ENCODE measurements around the gene CTDSPL. TPM values are rescaled to one million over a fixed set of nuclear protein-coding genes. Genes with fewer than 3 reads are reported as not detected.
"Not testable (repeated sequence)": the region's sequence is repeated elsewhere in the genome, so short reads cannot be mapped to it uniquely, and the experiment has no call there.

CTDSPL gene
- total RNA-seq, 1 donor from 2014 or later: not detected

DNA sequence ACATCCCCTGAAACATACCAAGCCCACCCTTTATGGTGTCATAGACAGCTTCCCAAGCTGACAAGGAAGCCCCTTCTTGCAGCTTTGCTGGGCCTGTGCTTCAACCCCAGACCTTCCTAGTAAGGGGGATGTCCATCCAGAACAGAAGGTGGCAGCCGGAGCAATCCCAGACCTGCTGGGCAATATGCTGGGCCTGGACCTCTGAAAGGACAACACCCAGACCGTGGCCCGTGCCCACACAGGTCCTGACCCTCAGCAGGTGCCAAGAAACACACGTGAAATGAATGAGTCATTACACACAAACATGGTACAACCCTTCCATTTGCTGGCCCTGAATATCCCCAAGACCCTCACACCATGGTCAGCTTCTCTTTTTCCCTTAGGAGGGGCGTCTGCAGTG lies 109.1 kb downstream of the CTDSPL start:
- Mint-ChIP-seq H3K9me3 (no peaks in the 10 kb centered on the region), H3K4me3 (no peak overlapping the region), H3K4me1 (no peaks in the 10 kb centered on the region), H3K27me3 (peaks cover 2% of the 10 kb centered on the region), H3K27ac (no peak overlapping the region), H3K36me3 (ENCODE audit: low read depth) (no peaks in the 10 kb centered on the region)
- DNase-seq (no peak), ATAC-seq (ENCODE audit: low read depth) (no peak)
- ChIA-PET POLR2A (no interaction called here), CTCF (interaction anchor here (1.2 to 2.0 kb wide), 2 partner anchors 31 to 116 kb away, joined by 3 to 7 read pairs; no protein-coding TSS in a partner anchor)
- intact Hi-C loops (cut with micrococcal nuclease): no loop called here
- TF ChIP-seq, protein P1, sequence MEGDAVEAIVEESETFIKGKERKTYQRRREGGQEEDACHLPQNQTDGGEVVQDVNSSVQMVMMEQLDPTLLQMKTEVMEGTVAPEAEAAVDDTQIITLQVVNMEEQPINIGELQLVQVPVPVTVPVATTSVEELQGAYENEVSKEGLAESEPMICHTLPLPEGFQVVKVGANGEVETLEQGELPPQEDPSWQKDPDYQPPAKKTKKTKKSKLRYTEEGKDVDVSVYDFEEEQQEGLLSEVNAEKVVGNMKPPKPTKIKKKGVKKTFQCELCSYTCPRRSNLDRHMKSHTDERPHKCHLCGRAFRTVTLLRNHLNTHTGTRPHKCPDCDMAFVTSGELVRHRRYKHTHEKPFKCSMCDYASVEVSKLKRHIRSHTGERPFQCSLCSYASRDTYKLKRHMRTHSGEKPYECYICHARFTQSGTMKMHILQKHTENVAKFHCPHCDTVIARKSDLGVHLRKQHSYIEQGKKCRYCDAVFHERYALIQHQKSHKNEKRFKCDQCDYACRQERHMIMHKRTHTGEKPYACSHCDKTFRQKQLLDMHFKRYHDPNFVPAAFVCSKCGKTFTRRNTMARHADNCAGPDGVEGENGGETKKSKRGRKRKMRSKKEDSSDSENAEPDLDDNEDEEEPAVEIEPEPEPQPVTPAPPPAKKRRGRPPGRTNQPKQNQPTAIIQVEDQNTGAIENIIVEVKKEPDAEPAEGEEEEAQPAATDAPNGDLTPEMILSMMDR (IDR thresholded peaks at IDR 0.05): no peak

DNA sequence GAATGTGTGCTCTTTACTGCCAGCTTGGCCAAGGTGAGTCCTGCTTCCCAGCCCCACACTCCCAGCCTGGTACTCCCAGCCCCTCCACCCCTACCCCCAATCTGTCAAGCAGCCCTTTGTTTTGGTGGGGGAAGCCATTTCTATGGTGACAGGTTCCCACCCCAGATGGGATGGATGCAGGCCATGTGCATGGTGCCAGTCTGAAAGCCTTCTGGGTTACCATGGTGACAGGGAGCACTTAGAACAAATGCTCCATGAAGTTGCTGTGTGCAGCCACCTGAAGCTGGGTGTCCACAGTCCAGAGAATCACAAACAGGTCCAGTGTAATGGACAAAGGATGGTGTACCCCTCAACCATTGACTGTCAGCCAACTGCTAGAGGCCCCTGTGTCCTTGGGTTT lies 109.8 kb downstream of the CTDSPL start:
- no peak for ATAC-seq (ENCODE audit: low read depth)
- Mint-ChIP-seq H3K27me3 (peaks cover 1% of the 10 kb centered on the region), H3K36me3 (ENCODE audit: low read depth) (no peaks in the 10 kb centered on the region), H3K9me3 (no peaks in the 10 kb centered on the region), H3K4me1 (no peaks in the 10 kb centered on the region), H3K27ac (no peak overlapping the region), H3K4me3 (no peak overlapping the region)
- ChIA-PET CTCF (no interaction called here), POLR2A (no interaction called here)
- TF ChIP-seq, protein P1 (IDR thresholded peaks at IDR 0.05): no peak
- DNase-seq: no peak
- intact Hi-C loops (cut with micrococcal nuclease): no loop called here

DNA sequence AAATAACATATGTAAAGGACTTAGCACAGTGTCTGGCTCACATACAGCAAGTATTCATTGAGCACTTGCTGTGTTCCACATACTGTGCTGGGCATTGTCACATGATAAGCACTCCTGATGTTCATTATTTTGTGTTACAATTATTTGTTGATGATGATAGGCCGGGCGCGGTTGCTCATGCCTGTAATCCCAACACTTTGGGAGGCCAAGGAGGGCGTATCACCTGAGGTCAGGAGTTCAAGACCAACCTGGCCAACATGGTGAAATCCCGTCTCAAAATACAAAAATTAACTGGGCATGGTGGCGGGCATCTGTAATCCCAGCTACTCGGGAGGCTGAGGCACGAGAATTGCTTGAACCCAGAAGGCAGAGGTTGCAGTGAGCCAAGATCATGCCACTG lies 110.4 kb downstream of the CTDSPL start:
- ATAC-seq (ENCODE audit: low read depth); POLR2A ChIA-PET; DNase-seq; H3K27ac Mint-ChIP-seq; H3K27me3 Mint-ChIP-seq; H3K9me3 Mint-ChIP-seq; intact Hi-C loops (cut with micrococcal nuclease); H3K4me1 Mint-ChIP-seq; H3K36me3 Mint-ChIP-seq (ENCODE audit: low read depth); H3K4me3 Mint-ChIP-seq: not testable (repeated sequence)
- CTCF ChIA-PET: interaction anchor here (4.1 kb wide), 1 partner anchor 31 kb away, joined by 25 read pairs; no protein-coding TSS in a partner anchor

DNA sequence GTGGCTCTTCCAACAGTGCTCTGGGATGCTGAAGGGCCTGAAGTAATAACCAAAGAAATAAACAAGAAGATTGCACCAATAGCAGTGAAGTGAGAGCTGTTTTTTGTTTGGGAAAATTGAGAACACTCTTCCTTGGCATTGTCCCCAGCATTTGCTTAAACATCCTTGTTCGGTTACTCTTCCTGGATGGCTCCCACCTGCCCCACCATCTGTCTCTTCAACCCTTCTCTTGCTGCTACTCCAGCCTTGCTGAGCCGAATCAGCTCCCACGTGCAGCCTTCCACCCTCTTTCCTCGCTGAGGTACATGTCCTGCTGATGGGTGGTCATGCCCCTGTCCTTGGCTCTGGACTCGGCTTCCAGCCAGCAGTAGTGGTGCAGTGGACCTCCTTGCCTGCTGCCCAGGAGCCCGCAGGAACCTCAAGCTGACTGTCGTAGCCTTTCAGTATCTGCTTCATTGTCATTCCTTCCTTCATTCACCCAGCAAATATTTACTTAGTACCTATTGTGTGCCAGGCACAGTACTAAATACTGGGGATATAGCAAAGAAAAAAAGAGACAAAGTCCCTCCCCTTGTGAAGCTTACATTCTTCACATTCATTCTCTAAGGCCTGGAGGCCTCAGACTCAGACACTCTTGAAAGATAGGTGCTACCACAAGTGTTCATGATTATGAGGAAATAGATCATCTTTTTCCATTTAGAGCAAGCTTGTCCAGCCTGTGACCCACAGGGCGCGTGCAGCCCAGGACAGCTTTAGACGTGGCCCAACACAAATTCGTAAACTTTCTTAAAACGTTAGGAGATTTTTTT lies 111.8 kb downstream of the CTDSPL start:
- Mint-ChIP-seq H3K4me3 (no peak overlapping the region), H3K9me3 (no peaks in the 10 kb centered on the region), H3K27ac (no peak overlapping the region), H3K36me3 (ENCODE audit: low read depth) (no peaks in the 10 kb centered on the region), H3K27me3 (no peaks in the 10 kb centered on the region), H3K4me1 (no peaks in the 10 kb centered on the region)
- POLR2A ChIA-PET: no interaction called here
- CTCF ChIA-PET: interaction anchor here (0.7 to 4.1 kb wide), 9 partner anchors 29 to 512 kb away, joined by 3 to 25 read pairs (median 4); partner anchors contain the start of gene DLEC1
- DNase-seq (no peak), ATAC-seq (ENCODE audit: low read depth) (no peak)
- TF ChIP-seq, protein P1 (IDR thresholded peaks at IDR 0.05): no peak
- intact Hi-C loops (cut with micrococcal nuclease): loop anchor here (1.0 kb wide), 5 partner anchors 30 to 507 kb away; no protein-coding TSS in a partner anchor

DNA sequence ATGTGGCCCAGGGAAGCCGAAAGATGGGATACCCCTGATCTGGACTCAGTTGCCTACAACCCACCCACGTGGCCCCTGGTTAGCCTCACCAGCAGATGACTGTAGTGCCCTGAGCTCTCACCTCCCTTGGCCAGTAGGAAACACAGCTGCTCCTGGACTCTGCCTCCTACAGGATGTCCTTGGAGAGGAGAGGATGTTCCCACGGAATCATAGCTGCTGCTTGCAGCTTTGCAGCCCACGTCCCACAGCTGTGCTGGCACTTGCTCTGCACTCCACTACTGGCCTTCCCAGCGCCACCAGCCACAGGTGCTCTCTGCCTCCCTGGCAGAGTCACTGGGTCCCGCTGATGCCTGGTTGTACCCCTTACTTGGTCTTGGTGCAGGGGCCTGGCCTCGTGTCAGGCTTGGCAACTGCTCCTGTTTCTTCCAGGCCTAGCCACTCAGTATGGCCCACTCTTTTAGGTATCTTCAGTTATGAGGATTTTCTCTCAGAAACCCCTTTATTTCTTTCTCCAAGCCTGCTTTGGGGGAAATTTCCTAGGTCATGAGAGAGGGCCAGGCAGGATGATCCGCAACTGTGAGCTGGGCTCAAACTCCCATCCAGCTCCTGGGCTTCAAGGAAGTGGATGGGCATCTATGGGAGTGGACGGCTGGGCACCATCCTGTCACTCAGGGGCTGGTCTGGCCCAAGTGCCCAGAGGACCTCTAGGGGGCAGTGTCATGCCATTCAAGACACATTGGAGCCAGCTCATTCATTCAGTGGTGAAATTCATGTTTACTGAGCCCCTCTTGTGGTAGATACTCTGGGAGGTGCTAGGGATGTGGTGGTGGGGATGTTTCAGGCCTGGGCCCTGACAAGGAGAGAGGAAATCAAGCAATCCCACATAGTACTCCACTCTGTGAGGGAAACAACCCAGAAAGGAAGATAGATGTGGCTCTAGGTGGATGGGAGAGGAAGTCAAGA lies 112.7 kb downstream of the CTDSPL start:
- DNase-seq (peak; percentile 42), ATAC-seq (ENCODE audit: low read depth) (peak; percentile 89)
- ChIA-PET CTCF (interaction anchor here (0.7 to 4.1 kb wide), 16 partner anchors 7 to 547 kb away, joined by 3 to 25 read pairs (median 4); partner anchors contain the start of gene DLEC1), POLR2A (no interaction called here)
- Mint-ChIP-seq H3K4me1 (no peaks in the 10 kb centered on the region), H3K4me3 (no peak overlapping the region), H3K27me3 (peaks cover 2% of the 10 kb centered on the region), H3K36me3 (ENCODE audit: low read depth) (no peaks in the 10 kb centered on the region), H3K9me3 (no peaks in the 10 kb centered on the region), H3K27ac (no peak overlapping the region)
- TF ChIP-seq, protein P1 (IDR thresholded peaks at IDR 0.05): peak; percentile 68
- intact Hi-C loops (cut with micrococcal nuclease): loop anchor here (1.0 kb wide), 5 partner anchors 29 to 506 kb away; no protein-coding TSS in a partner anchor
